Measurements from ENCODE around the gene PHLPP1. TPM values are rescaled to one million over a fixed set of nuclear protein-coding genes. Genes with fewer than 3 reads are reported as not detected.

PHLPP1 gene
- polyA plus RNA-seq, 2 of the 4 experiments (the other 2 are of a cell fraction), result 6.5 to 12.1 TPM

DNA sequence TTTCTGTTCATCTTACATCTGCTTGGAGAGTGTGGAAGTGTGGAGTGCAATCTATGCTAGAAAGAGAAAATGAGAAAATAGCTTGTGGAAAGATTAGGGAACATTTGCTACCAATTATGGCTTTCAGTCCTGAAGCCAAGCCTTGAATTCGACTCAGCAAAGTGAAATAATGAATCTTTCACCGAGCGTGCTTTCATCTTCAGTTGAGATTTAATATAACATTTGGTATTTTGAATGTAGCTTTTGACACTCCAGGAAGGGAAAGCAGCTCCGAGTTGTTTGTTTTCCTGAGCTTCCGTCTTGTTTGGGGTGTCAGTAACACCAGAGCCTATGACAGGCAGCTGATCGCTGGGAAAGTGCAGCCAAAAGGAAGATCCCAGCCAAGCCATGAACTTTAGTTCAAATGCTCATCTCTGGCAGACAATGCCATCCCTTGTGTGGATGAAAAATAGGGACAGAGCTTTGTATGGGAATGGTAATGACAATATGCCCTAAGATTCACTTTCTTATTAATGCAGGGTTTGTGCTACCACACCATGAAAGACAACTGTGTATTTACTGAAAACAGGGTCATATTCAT lies 25.0 kb upstream of the PHLPP1 start:
- no peak for ATAC-seq
- Histone ChIP-seq H3K4me1 (no peaks in the 10 kb centered on the region), H3K27ac (no peak overlapping the region), H3K9me3 (peaks cover 30% of the 10 kb centered on the region), H3K4me2 (no peak overlapping the region), H3K4me3 (no peak overlapping the region)
- ChIA-PET POLR2A (no interaction called here), CTCF (no interaction called here)
- no peak for FAIRE-seq
- TF ChIP-seq, protein P1, sequence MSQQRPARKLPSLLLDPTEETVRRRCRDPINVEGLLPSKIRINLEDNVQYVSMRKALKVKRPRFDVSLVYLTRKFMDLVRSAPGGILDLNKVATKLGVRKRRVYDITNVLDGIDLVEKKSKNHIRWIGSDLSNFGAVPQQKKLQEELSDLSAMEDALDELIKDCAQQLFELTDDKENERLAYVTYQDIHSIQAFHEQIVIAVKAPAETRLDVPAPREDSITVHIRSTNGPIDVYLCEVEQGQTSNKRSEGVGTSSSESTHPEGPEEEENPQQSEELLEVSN (IDR thresholded peaks at IDR 0.05; ENCODE audit: borderline replicate concordance, low read depth), result no peak
- TF ChIP-seq POLR2AphosphoS2 (conservative IDR thresholded peaks at IDR 0.05; ENCODE audit: low read length), result no peak
- TF ChIP-seq MYC (IDR thresholded peaks at IDR 0.05; ENCODE audit: borderline replicate concordance, low read length), result no peak
- no peak for TF ChIP-seq FOSB (CRISPR knock-in tag; IDR thresholded peaks at IDR 0.05)
- TF ChIP-seq HOXB5 (CRISPR knock-in tag; IDR thresholded peaks at IDR 0.05), result no peak
- TF ChIP-seq EP300 (IDR thresholded peaks at IDR 0.05), result no peak
- no peak for TF ChIP-seq RFX5 (IDR thresholded peaks at IDR 0.05)
- no peak for TF ChIP-seq ESRRA (IDR thresholded peaks at IDR 0.05; ENCODE audit: borderline replicate concordance, low read length)
- TF ChIP-seq, protein P2, sequence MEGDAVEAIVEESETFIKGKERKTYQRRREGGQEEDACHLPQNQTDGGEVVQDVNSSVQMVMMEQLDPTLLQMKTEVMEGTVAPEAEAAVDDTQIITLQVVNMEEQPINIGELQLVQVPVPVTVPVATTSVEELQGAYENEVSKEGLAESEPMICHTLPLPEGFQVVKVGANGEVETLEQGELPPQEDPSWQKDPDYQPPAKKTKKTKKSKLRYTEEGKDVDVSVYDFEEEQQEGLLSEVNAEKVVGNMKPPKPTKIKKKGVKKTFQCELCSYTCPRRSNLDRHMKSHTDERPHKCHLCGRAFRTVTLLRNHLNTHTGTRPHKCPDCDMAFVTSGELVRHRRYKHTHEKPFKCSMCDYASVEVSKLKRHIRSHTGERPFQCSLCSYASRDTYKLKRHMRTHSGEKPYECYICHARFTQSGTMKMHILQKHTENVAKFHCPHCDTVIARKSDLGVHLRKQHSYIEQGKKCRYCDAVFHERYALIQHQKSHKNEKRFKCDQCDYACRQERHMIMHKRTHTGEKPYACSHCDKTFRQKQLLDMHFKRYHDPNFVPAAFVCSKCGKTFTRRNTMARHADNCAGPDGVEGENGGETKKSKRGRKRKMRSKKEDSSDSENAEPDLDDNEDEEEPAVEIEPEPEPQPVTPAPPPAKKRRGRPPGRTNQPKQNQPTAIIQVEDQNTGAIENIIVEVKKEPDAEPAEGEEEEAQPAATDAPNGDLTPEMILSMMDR (IDR thresholded peaks at IDR 0.05), result no peak
- no peak for TF ChIP-seq ZFP36 (IDR thresholded peaks at IDR 0.05; ENCODE audit: borderline replicate concordance, partially characterized antibody)
- WGBS (ENCODE audit: missing lambda C conversion rate), result 24% methylated on average over 6 of the region's 6 CpGs
- no peak for DNase-seq (ENCODE audit: low read depth in 1 of 2, low spot score in 1 of 2)

DNA sequence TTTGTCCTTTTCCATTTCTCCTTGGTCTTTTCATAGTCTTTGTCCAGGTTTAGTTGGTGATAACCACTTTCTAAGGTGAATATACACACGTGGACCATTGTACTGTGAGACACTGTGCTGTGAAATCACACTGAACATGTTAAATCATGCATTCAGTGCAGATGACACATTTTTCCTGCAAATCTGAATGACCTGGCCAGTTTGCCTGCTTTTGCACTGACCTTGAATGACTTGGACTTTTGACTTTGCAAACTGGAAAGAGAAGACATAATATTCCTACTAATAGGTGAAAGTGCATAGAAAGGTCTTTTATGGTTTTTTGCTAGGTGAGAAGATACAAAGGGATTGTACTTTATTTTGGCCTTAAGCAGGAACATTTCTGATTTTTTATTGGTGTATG lies 21.7 kb upstream of the PHLPP1 start:
- Histone ChIP-seq H3K4me2 (no peak overlapping the region), H3K4me3 (no peak overlapping the region), H3K9me3 (peaks cover 13% of the 10 kb centered on the region), H3K4me1 (no peaks in the 10 kb centered on the region), H3K27ac (no peak overlapping the region)
- POLR2A ChIA-PET, result no interaction called here
- ATAC-seq (no peak), DNase-seq (ENCODE audit: low read depth in 1 of 2, low spot score in 1 of 2) (no peak), FAIRE-seq (no peak)
- WGBS (ENCODE audit: missing lambda C conversion rate), result 10% methylated on average over 1 of the region's 1 CpG
- CTCF ChIA-PET, result interaction anchor here (1.1 kb wide), 1 partner anchor 21 kb away, joined by 7 read pairs; the partner anchor contains the start of gene PHLPP1
- no peak for TF ChIP-seq CHD4 (IDR thresholded peaks at IDR 0.05; ENCODE audit: borderline replicate concordance)
- TF ChIP-seq, protein P2 (IDR thresholded peaks at IDR 0.05), result no peak
- TF ChIP-seq MAFK (IDR thresholded peaks at IDR 0.05; ENCODE audit: partially characterized antibody), result no peak
- TF ChIP-seq, protein P3, sequence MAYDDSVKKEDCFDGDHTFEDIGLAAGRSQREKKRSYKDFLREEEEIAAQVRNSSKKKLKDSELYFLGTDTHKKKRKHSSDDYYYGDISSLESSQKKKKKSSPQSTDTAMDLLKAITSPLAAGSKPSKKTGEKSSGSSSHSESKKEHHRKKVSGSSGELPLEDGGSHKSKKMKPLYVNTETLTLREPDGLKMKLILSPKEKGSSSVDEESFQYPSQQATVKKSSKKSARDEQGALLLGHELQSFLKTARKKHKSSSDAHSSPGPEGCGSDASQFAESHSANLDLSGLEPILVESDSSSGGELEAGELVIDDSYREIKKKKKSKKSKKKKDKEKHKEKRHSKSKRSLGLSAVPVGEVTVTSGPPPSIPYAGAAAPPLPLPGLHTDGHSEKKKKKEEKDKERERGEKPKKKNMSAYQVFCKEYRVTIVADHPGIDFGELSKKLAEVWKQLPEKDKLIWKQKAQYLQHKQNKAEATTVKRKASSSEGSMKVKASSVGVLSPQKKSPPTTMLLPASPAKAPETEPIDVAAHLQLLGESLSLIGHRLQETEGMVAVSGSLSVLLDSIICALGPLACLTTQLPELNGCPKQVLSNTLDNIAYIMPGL (CRISPR knock-in tag; IDR thresholded peaks at IDR 0.05; ENCODE audit: borderline replicate concordance), result no peak
- no peak for TF ChIP-seq FOSL2 (IDR thresholded peaks at IDR 0.05)
- no peak for TF ChIP-seq FOSL2 (CRISPR knock-in tag; IDR thresholded peaks at IDR 0.05)
- TF ChIP-seq ZC3H11A (IDR thresholded peaks at IDR 0.05), result no peak
- TF ChIP-seq HOXA7 (CRISPR knock-in tag; IDR thresholded peaks at IDR 0.05), result no peak
- no peak for TF ChIP-seq KDM1A (IDR thresholded peaks at IDR 0.05; ENCODE audit: low read depth)
- TF ChIP-seq, protein P4, sequence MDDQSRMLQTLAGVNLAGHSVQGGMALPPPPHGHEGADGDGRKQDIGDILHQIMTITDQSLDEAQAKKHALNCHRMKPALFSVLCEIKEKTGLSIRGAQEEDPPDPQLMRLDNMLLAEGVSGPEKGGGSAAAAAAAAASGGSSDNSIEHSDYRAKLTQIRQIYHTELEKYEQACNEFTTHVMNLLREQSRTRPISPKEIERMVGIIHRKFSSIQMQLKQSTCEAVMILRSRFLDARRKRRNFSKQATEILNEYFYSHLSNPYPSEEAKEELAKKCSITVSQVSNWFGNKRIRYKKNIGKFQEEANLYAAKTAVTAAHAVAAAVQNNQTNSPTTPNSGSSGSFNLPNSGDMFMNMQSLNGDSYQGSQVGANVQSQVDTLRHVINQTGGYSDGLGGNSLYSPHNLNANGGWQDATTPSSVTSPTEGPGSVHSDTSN (IDR thresholded peaks at IDR 0.05), result no peak
- no peak for TF ChIP-seq HOXB13 (CRISPR knock-in tag; IDR thresholded peaks at IDR 0.05; ENCODE audit: low read depth)
- no peak for TF ChIP-seq CBX2 (IDR thresholded peaks at IDR 0.05; ENCODE audit: borderline replicate concordance, low read depth)
- no peak for TF ChIP-seq HDAC2 (IDR thresholded peaks at IDR 0.05)
- no peak for TF ChIP-seq NFE2L2 (conservative IDR thresholded peaks at IDR 0.05; ENCODE audit: low read length)
- TF ChIP-seq EHMT2 (IDR thresholded peaks at IDR 0.05; ENCODE audit: low read depth), result no peak
- TF ChIP-seq RAD21 (conservative IDR thresholded peaks at IDR 0.05 in 1 of 2, IDR thresholded peaks at IDR 0.05 in 1 of 2), result no peak
